ENCODE measurements around the gene MGAT5. TPM values are rescaled to one million over a fixed set of nuclear protein-coding genes. Genes with fewer than 3 reads are reported as not detected.

The MGAT5 gene
- total RNA-seq, 2 experiments from 2014 or later = 44.5 to 44.9 TPM

GRCh38 chr2:134246154-134246874, 7.6 kb upstream of the MGAT5 start:
- DNase-seq = no peak
- H3K4me3 Mint-ChIP-seq = peak overlapping the region; percentile 38
- no peaks in the 10 kb centered on the region for H3K9me3 Mint-ChIP-seq
- ChIA-PET CTCF (interaction anchor here (0.5 to 5.0 kb wide), 37 partner anchors 8 to 1484 kb away, joined by 3 to 86 read pairs (median 4); partner anchors contain the start of gene MGAT5), POLR2A (interaction anchor here (0.9 to 1.6 kb wide), 3 partner anchors 43 to 165 kb away, joined by 3 to 7 read pairs (median 6); no protein-coding TSS in a partner anchor)
- peaks cover 37% of the 10 kb centered on the region for H3K27me3 Mint-ChIP-seq
- H3K27ac Mint-ChIP-seq = peak overlapping the region; percentile 30
- H3K36me3 Mint-ChIP-seq (ENCODE audit: low read depth) = no peaks in the 10 kb centered on the region
- H3K4me1 Mint-ChIP-seq = peaks cover 70% of the 10 kb centered on the region

GRCh38 chr2:134247679-134248078, 6.2 kb upstream of the MGAT5 start:
- H3K36me3 Mint-ChIP-seq (ENCODE audit: low read depth) = no peaks in the 10 kb centered on the region
- ChIA-PET POLR2A (no interaction called here), CTCF (no interaction called here)
- no peak overlapping the region for H3K27ac Mint-ChIP-seq
- DNase-seq = no peak
- no peak overlapping the region for H3K4me3 Mint-ChIP-seq
- peaks cover 81% of the 10 kb centered on the region for H3K4me1 Mint-ChIP-seq
- peaks cover 45% of the 10 kb centered on the region for H3K27me3 Mint-ChIP-seq
- no peaks in the 10 kb centered on the region for H3K9me3 Mint-ChIP-seq

GRCh38 chr2:134248913-134249312, 5.0 kb upstream of the MGAT5 start:
- Mint-ChIP-seq H3K9me3 (no peaks in the 10 kb centered on the region), H3K27me3 (peaks cover 47% of the 10 kb centered on the region), H3K4me1 (peaks cover 86% of the 10 kb centered on the region), H3K4me3 (no peak overlapping the region), H3K36me3 (ENCODE audit: low read depth) (peaks cover 3% of the 10 kb centered on the region), H3K27ac (no peak overlapping the region)
- POLR2A ChIA-PET = interaction anchor here (1.0 kb wide), 1 partner anchor 13 kb away, joined by 3 read pairs; no protein-coding TSS in a partner anchor
- DNase-seq = no peak
- CTCF ChIA-PET = interaction anchor here (1.6 kb wide), 1 partner anchor 130 kb away, joined by 4 read pairs; no protein-coding TSS in a partner anchor

- no peak overlapping the region for H3K27ac Mint-ChIP-seq
- CTCF ChIA-PET = interaction anchor here (1.1 to 1.6 kb wide), 3 partner anchors 35 to 162 kb away, joined by 3 to 4 read pairs (median 3); no protein-coding TSS in a partner anchor
- peaks cover 50% of the 10 kb centered on the region for H3K27me3 Mint-ChIP-seq
Observed at GRCh38 chr2:134249755-134250154, 4.1 kb upstream of the MGAT5 start.

GRCh38 chr2:134250840-134251461, 2.9 kb upstream of the MGAT5 start:
- no peak for DNase-seq
- ChIA-PET CTCF (interaction anchor here (1.1 to 2.0 kb wide), 4 partner anchors 20 to 161 kb away, joined by 3 to 6 read pairs (median 4); no protein-coding TSS in a partner anchor), POLR2A (interaction anchor here (0.8 to 1.4 kb wide), 7 partner anchors 9 to 133 kb away, joined by 3 to 5 read pairs (median 4); no protein-coding TSS in a partner anchor)
- no peaks in the 10 kb centered on the region for H3K9me3 Mint-ChIP-seq
- H3K36me3 Mint-ChIP-seq (ENCODE audit: low read depth) = peaks cover 17% of the 10 kb centered on the region
- H3K27ac Mint-ChIP-seq = no peak overlapping the region
- peaks cover 52% of the 10 kb centered on the region for H3K27me3 Mint-ChIP-seq
- H3K4me3 Mint-ChIP-seq = no peak overlapping the region
- H3K4me1 Mint-ChIP-seq = peaks cover 73% of the 10 kb centered on the region

More at GRCh38 chr2:134249755-134250154, 4.1 kb upstream of the MGAT5 start:
- H3K4me1 Mint-ChIP-seq = peaks cover 81% of the 10 kb centered on the region
- POLR2A ChIA-PET = interaction anchor here (0.8 to 1.4 kb wide), 5 partner anchors 10 to 133 kb away, joined by 3 to 5 read pairs (median 4); no protein-coding TSS in a partner anchor
- peaks cover 10% of the 10 kb centered on the region for H3K36me3 Mint-ChIP-seq (ENCODE audit: low read depth)
- H3K9me3 Mint-ChIP-seq = no peaks in the 10 kb centered on the region
- H3K4me3 Mint-ChIP-seq = no peak overlapping the region
- DNase-seq = no peak

GRCh38 chr2:134252092-134252750, 1.7 kb upstream of the MGAT5 start:
- ChIA-PET POLR2A (interaction anchor here (2.7 kb wide), 1 partner anchor 38 kb away, joined by 7 read pairs; no protein-coding TSS in a partner anchor), CTCF (interaction anchor here (2.0 kb wide), 1 partner anchor 21 kb away, joined by 6 read pairs; no protein-coding TSS in a partner anchor)
- no peak for DNase-seq
- H3K36me3 Mint-ChIP-seq (ENCODE audit: low read depth) = peaks cover 17% of the 10 kb centered on the region
- H3K27me3 Mint-ChIP-seq = peaks cover 47% of the 10 kb centered on the region
- peaks cover 70% of the 10 kb centered on the region for H3K4me1 Mint-ChIP-seq
- H3K4me3 Mint-ChIP-seq = no peak overlapping the region
- H3K9me3 Mint-ChIP-seq = no peaks in the 10 kb centered on the region
- no peak overlapping the region for H3K27ac Mint-ChIP-seq

- Mint-ChIP-seq H3K4me1 (peaks cover 71% of the 10 kb centered on the region), H3K9me3 (no peaks in the 10 kb centered on the region), H3K27me3 (peaks cover 40% of the 10 kb centered on the region), H3K27ac (no peak overlapping the region), H3K36me3 (ENCODE audit: low read depth) (peaks cover 17% of the 10 kb centered on the region), H3K4me3 (no peak overlapping the region)
- ChIA-PET CTCF (interaction anchor here (0.6 to 4.3 kb wide), 8 partner anchors 9 to 198 kb away, joined by 3 to 30 read pairs (median 4); no protein-coding TSS in a partner anchor), POLR2A (interaction anchor here (1.2 to 2.7 kb wide), 3 partner anchors 8 to 37 kb away, joined by 3 to 7 read pairs (median 4); no protein-coding TSS in a partner anchor)
- DNase-seq = no peak
Observed at GRCh38 chr2:134253117-134253704, 661 bp upstream of the MGAT5 start.

GRCh38 chr2:134254824-134255223, 952 bp downstream of the MGAT5 start:
- ChIA-PET CTCF (interaction anchor here (1.5 to 4.3 kb wide), 4 partner anchors 10 to 136 kb away, joined by 3 to 30 read pairs (median 6); no protein-coding TSS in a partner anchor), POLR2A (interaction anchor here (1.3 kb wide), 1 partner anchor 16 kb away, joined by 4 read pairs; no protein-coding TSS in a partner anchor)
- peaks cover 76% of the 10 kb centered on the region for H3K4me1 Mint-ChIP-seq
- no peaks in the 10 kb centered on the region for H3K9me3 Mint-ChIP-seq
- H3K4me3 Mint-ChIP-seq = no peak overlapping the region
- no peak overlapping the region for H3K27ac Mint-ChIP-seq
- DNase-seq = no peak
- peaks cover 17% of the 10 kb centered on the region for H3K36me3 Mint-ChIP-seq (ENCODE audit: low read depth)
- peaks cover 33% of the 10 kb centered on the region for H3K27me3 Mint-ChIP-seq

GRCh38 chr2:134256956-134257355, 3.1 kb downstream of the MGAT5 start:
- H3K4me3 Mint-ChIP-seq = no peak overlapping the region
- peaks cover 17% of the 10 kb centered on the region for H3K36me3 Mint-ChIP-seq (ENCODE audit: low read depth)
- ChIA-PET POLR2A (no interaction called here), CTCF (interaction anchor here (0.9 to 4.3 kb wide), 4 partner anchors 13 to 155 kb away, joined by 3 to 30 read pairs (median 4); no protein-coding TSS in a partner anchor)
- DNase-seq = no peak
- H3K9me3 Mint-ChIP-seq = no peaks in the 10 kb centered on the region
- peaks cover 30% of the 10 kb centered on the region for H3K27me3 Mint-ChIP-seq
- H3K4me1 Mint-ChIP-seq = peaks cover 71% of the 10 kb centered on the region
- H3K27ac Mint-ChIP-seq = no peak overlapping the region

GRCh38 chr2:134257509-134257908, 3.6 kb downstream of the MGAT5 start:
- ChIA-PET CTCF (interaction anchor here (0.9 to 1.3 kb wide), 4 partner anchors 12 to 154 kb away, joined by 3 to 5 read pairs (median 4); no protein-coding TSS in a partner anchor), POLR2A (no interaction called here)
- no peak overlapping the region for H3K4me3 Mint-ChIP-seq
- H3K27ac Mint-ChIP-seq = no peak overlapping the region
- H3K27me3 Mint-ChIP-seq = peaks cover 24% of the 10 kb centered on the region
- H3K9me3 Mint-ChIP-seq = no peaks in the 10 kb centered on the region
- DNase-seq = no peak
- H3K4me1 Mint-ChIP-seq = peaks cover 65% of the 10 kb centered on the region
- H3K36me3 Mint-ChIP-seq (ENCODE audit: low read depth) = peaks cover 17% of the 10 kb centered on the region

GRCh38 chr2:134257965-134258683, 4.3 kb downstream of the MGAT5 start:
- CTCF ChIA-PET = interaction anchor here (0.9 to 1.3 kb wide), 4 partner anchors 12 to 154 kb away, joined by 3 to 5 read pairs (median 4); no protein-coding TSS in a partner anchor
- Mint-ChIP-seq H3K36me3 (ENCODE audit: low read depth) (peaks cover 17% of the 10 kb centered on the region), H3K4me1 (peaks cover 67% of the 10 kb centered on the region), H3K9me3 (no peaks in the 10 kb centered on the region), H3K27me3 (peaks cover 23% of the 10 kb centered on the region), H3K27ac (peak overlapping the region; percentile 58), H3K4me3 (no peak overlapping the region)
- POLR2A ChIA-PET = no interaction called here
- DNase-seq = no peak

All from activated CD4-positive, alpha-beta memory T cell treated with anti-CD3 and anti-CD28 coated beads, Interleukin-2, amount 10 ng/mL, durations not matched to agents 7 days and 5 days (primary cell).